ENCODE results near the gene OLFM1. TPM values are rescaled to one million over a fixed set of nuclear protein-coding genes. Genes with fewer than 3 reads are reported as not detected.

The OLFM1 gene
- total and polyA plus RNA-seq, 4 experiments from 2014 or later: not detected

- peaks cover 0 to 13% (median under 1%) of the 10 kb centered on the region in 8 donors for H3K9me3 Mint-ChIP-seq
- H3K4me1 ChIP-seq (ENCODE audit: insufficient read depth, low read length): no peaks in the 10 kb centered on the region
- no peaks in the 10 kb centered on the region for H3K36me3 ChIP-seq (ENCODE audit: insufficient read depth, low read length)
- no peak overlapping the region for H3K27ac ChIP-seq (ENCODE audit: low read depth, low read length)
- CTCF ChIA-PET (ENCODE audit: partially characterized antibody): no interaction called here
- H3K4me3 ChIP-seq (ENCODE audit: low read length in 2 of 2): no peak overlapping the region
- DNase-seq: no peak
- H3K36me3 Mint-ChIP-seq: no peaks in the 10 kb centered on the region
- intact Hi-C loops (cut with micrococcal nuclease): no loop called here
- no peak overlapping the region for H3K27ac Mint-ChIP-seq
- POLR2A ChIA-PET (ENCODE audit: partially characterized antibody): no interaction called here
- H3K9me3 ChIP-seq (ENCODE audit: control insufficient read depth in 1 of 2, low read length in 2 of 2): no peaks in the 10 kb centered on the region
- peaks cover 0 to 7% (median 2%) of the 10 kb centered on the region in 4 donors for H3K4me1 Mint-ChIP-seq
- peaks cover 10 to 21% of the 10 kb centered on the region in 2 donors for H3K27me3 Mint-ChIP-seq
- H3K4me3 Mint-ChIP-seq: no peak overlapping the region
- H3K27me3 ChIP-seq (ENCODE audit: insufficient read depth, low read length): no peaks in the 10 kb centered on the region
These were observed 47.0 kb downstream of the OLFM1 start for GRCh38 chr9:135134268-135135022.

GRCh38 chr9:135135171-135135928 is 47.9 kb downstream of the OLFM1 start:
- Mint-ChIP-seq H3K27me3 (peaks cover 7 to 21% of the 10 kb centered on the region in 2 donors), H3K27ac (peak overlapping the region in 1 of 7 donors; percentile 71), H3K4me1 (peaks cover 0 to under 1% (median 0%) of the 10 kb centered on the region in 4 donors), H3K36me3 (no peaks in the 10 kb centered on the region), H3K9me3 (peaks cover 0 to 12% (median 0%) of the 10 kb centered on the region in 8 donors), H3K4me3 (no peak overlapping the region)
- CTCF ChIA-PET (ENCODE audit: partially characterized antibody): no interaction called here
- Histone ChIP-seq H3K36me3 (ENCODE audit: insufficient read depth, low read length) (no peaks in the 10 kb centered on the region), H3K4me1 (ENCODE audit: insufficient read depth, low read length) (no peaks in the 10 kb centered on the region), H3K4me3 (ENCODE audit: low read length in 2 of 2) (no peak overlapping the region), H3K27me3 (ENCODE audit: insufficient read depth, low read length) (no peaks in the 10 kb centered on the region), H3K9me3 (ENCODE audit: control insufficient read depth in 1 of 2, low read length in 2 of 2) (no peaks in the 10 kb centered on the region), H3K27ac (ENCODE audit: low read depth, low read length) (no peak overlapping the region)
- intact Hi-C loops (cut with micrococcal nuclease): no loop called here
- POLR2A ChIA-PET (ENCODE audit: partially characterized antibody): no interaction called here
- no peak for DNase-seq

- intact Hi-C loops (cut with micrococcal nuclease): no loop called here
- Mint-ChIP-seq H3K27me3 (peaks cover 7 to 21% of the 10 kb centered on the region in 2 donors), H3K27ac (no peak overlapping the region), H3K4me1 (no peaks in the 10 kb centered on the region), H3K4me3 (no peak overlapping the region), H3K9me3 (peaks cover 0 to 12% (median 0%) of the 10 kb centered on the region in 8 donors), H3K36me3 (no peaks in the 10 kb centered on the region)
- H3K27me3 ChIP-seq (ENCODE audit: insufficient read depth, low read length): no peaks in the 10 kb centered on the region
- ChIA-PET CTCF (ENCODE audit: partially characterized antibody) (no interaction called here), POLR2A (ENCODE audit: partially characterized antibody) (no interaction called here)
- H3K4me3 ChIP-seq (ENCODE audit: low read length in 2 of 2): no peak overlapping the region
- no peaks in the 10 kb centered on the region for H3K9me3 ChIP-seq (ENCODE audit: control insufficient read depth in 1 of 2, low read length in 2 of 2)
- no peaks in the 10 kb centered on the region for H3K36me3 ChIP-seq (ENCODE audit: insufficient read depth, low read length)
- no peaks in the 10 kb centered on the region for H3K4me1 ChIP-seq (ENCODE audit: insufficient read depth, low read length)
- DNase-seq: no peak
- no peak overlapping the region for H3K27ac ChIP-seq (ENCODE audit: low read depth, low read length)
These were observed 48.5 kb downstream of the OLFM1 start for GRCh38 chr9:135135929-135136315.

GRCh38 chr9:135136481-135136880 is 49.0 kb downstream of the OLFM1 start:
- ChIA-PET POLR2A (ENCODE audit: partially characterized antibody) (no interaction called here), CTCF (ENCODE audit: partially characterized antibody) (no interaction called here)
- Mint-ChIP-seq H3K4me1 (no peaks in the 10 kb centered on the region), H3K4me3 (no peak overlapping the region), H3K27me3 (peaks cover 7 to 20% of the 10 kb centered on the region in 2 donors), H3K36me3 (no peaks in the 10 kb centered on the region), H3K27ac (no peak overlapping the region), H3K9me3 (peaks cover 0 to 12% (median 0%) of the 10 kb centered on the region in 8 donors)
- intact Hi-C loops (cut with micrococcal nuclease): no loop called here
- no peak for DNase-seq
- Histone ChIP-seq H3K9me3 (ENCODE audit: control insufficient read depth in 1 of 2, low read length in 2 of 2) (no peaks in the 10 kb centered on the region), H3K36me3 (ENCODE audit: insufficient read depth, low read length) (no peaks in the 10 kb centered on the region), H3K27ac (ENCODE audit: low read depth, low read length) (no peak overlapping the region), H3K4me3 (ENCODE audit: low read length in 2 of 2) (no peak overlapping the region), H3K27me3 (ENCODE audit: insufficient read depth, low read length) (no peaks in the 10 kb centered on the region), H3K4me1 (ENCODE audit: insufficient read depth, low read length) (no peaks in the 10 kb centered on the region)

GRCh38 chr9:135136991-135137832 is 49.7 kb downstream of the OLFM1 start:
- Mint-ChIP-seq H3K36me3 (no peaks in the 10 kb centered on the region), H3K4me3 (no peak overlapping the region), H3K27me3 (peaks cover 7 to 15% of the 10 kb centered on the region in 2 donors), H3K4me1 (no peaks in the 10 kb centered on the region), H3K9me3 (peaks cover 0 to 12% (median 0%) of the 10 kb centered on the region in 8 donors), H3K27ac (no peak overlapping the region)
- POLR2A ChIA-PET (ENCODE audit: partially characterized antibody): no interaction called here
- no peaks in the 10 kb centered on the region for H3K27me3 ChIP-seq (ENCODE audit: insufficient read depth, low read length)
- DNase-seq: no peak
- H3K36me3 ChIP-seq (ENCODE audit: insufficient read depth, low read length): no peaks in the 10 kb centered on the region
- no peak overlapping the region for H3K4me3 ChIP-seq (ENCODE audit: low read length in 2 of 2)
- H3K4me1 ChIP-seq (ENCODE audit: insufficient read depth, low read length): no peaks in the 10 kb centered on the region
- no peaks in the 10 kb centered on the region for H3K9me3 ChIP-seq (ENCODE audit: control insufficient read depth in 1 of 2, low read length in 2 of 2)
- CTCF ChIA-PET (ENCODE audit: partially characterized antibody): no interaction called here
- H3K27ac ChIP-seq (ENCODE audit: low read depth, low read length): no peak overlapping the region
- intact Hi-C loops (cut with micrococcal nuclease): no loop called here

- POLR2A ChIA-PET (ENCODE audit: partially characterized antibody): no interaction called here
- H3K27me3 Mint-ChIP-seq: peaks cover 2 to 6% of the 10 kb centered on the region in 2 donors
These were observed 50.8 kb downstream of the OLFM1 start for GRCh38 chr9:135138078-135138855.

More at GRCh38 chr9:135138078-135138855, 50.8 kb downstream of the OLFM1 start:
- CTCF ChIA-PET (ENCODE audit: partially characterized antibody): no interaction called here
- no peak overlapping the region for H3K4me3 Mint-ChIP-seq
- intact Hi-C loops (cut with micrococcal nuclease): no loop called here
- H3K4me1 ChIP-seq (ENCODE audit: insufficient read depth, low read length): no peaks in the 10 kb centered on the region
- no peak overlapping the region for H3K27ac Mint-ChIP-seq
- no peak for DNase-seq
- no peaks in the 10 kb centered on the region for H3K9me3 ChIP-seq (ENCODE audit: control insufficient read depth in 1 of 2, low read length in 2 of 2)
- no peak overlapping the region for H3K27ac ChIP-seq (ENCODE audit: low read depth, low read length)
- H3K9me3 Mint-ChIP-seq: peaks cover 0 to 12% (median 0%) of the 10 kb centered on the region in 8 donors
- H3K27me3 ChIP-seq (ENCODE audit: insufficient read depth, low read length): no peaks in the 10 kb centered on the region
- H3K36me3 ChIP-seq (ENCODE audit: insufficient read depth, low read length): no peaks in the 10 kb centered on the region
- H3K4me1 Mint-ChIP-seq: no peaks in the 10 kb centered on the region
- no peaks in the 10 kb centered on the region for H3K36me3 Mint-ChIP-seq
- H3K4me3 ChIP-seq (ENCODE audit: low read length in 2 of 2): no peak overlapping the region

All from CD4-positive, alpha-beta memory T cell (primary cell).